ENCODE results near the gene NR1I3.

Gene NR1I3

GRCh38 chr1:161196521-161197451, 41.2 kb downstream of the NR1I3 start:
- TF ChIP-seq CTCF (IDR thresholded peaks at IDR 0.05) = no peak
- H3K36me3 ChIP-seq = peaks cover 0 to 3% (median 0%) of the 10 kb centered on the region in 3 donors
- H3K9me3 ChIP-seq = no peaks in the 10 kb centered on the region
- peak overlapping the region; percentile 32 to 46 for H3K4me3 ChIP-seq
- intact Hi-C loops (cut with DNase I; ENCODE audit: low total_unique reads) = no loop called here
- peaks cover 3 to 50% (median 36%) of the 10 kb centered on the region in 4 donors for H3K4me1 ChIP-seq
- peaks cover 0 to 24% of the 10 kb centered on the region in 2 donors for H3K27me3 ChIP-seq
- peak in 1 of 2 donors; percentile 40 for DNase-seq
- peak overlapping the region; percentile 87 to 93 for H3K27ac ChIP-seq

DNA sequence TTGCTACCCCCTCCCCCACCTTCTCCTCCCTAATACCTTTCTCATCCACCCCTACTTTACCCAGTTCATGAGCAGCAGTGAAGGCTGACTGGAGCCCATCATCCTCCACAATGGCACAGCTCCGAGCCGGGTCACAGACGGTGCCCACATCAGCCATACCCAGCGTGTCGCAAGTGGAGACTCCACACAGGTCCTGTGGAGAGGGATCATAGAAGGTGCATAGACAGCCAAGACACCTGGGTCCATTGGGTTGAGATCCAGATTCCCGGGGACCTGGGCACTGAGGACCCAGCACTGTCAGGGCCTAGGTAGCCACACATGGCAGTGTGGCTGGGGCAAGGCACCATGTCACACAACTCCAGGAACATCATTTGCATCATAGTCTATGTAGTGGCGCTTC, 41.9 kb downstream of the NR1I3 start:
- intact Hi-C loops (cut with DNase I; ENCODE audit: low total_unique reads) = no loop called here
- no peak for TF ChIP-seq CTCF (IDR thresholded peaks at IDR 0.05)
- H3K27me3 ChIP-seq = peaks cover 0 to 24% of the 10 kb centered on the region in 2 donors
- H3K9me3 ChIP-seq = no peaks in the 10 kb centered on the region
- no peak overlapping the region for H3K27ac ChIP-seq
- peak overlapping the region; percentile 32 to 46 for H3K4me3 ChIP-seq
- peaks cover 0 to 9% (median 1%) of the 10 kb centered on the region in 3 donors for H3K36me3 ChIP-seq
- H3K4me1 ChIP-seq = peaks cover 0 to 44% (median 32%) of the 10 kb centered on the region in 4 donors
- peak in 1 of 2 donors; percentile 39 for DNase-seq

DNA sequence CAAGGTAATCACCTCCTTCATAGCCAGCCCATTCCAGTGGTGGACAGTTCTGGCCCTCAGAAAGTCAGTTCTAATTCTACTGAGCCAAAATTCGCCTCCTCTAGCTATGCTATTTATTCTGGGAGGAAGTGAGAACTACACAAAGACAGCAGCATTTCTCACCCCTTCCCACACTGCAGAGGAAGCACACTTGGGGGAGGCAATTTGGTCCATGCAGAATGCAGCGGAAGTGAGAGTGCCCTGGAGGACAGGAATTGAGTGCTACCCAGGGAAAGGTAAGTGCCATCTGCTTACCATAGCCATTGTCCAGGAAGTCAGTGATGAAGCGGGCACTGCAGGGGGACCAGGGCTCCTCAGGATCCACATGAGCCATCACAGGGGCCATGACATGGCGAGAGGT, 42.8 kb downstream of the NR1I3 start:
- Histone ChIP-seq H3K27me3 (peaks cover 0 to 24% of the 10 kb centered on the region in 2 donors), H3K4me3 (no peak overlapping the region), H3K4me1 (peaks cover 0 to 35% (median 23%) of the 10 kb centered on the region in 4 donors), H3K36me3 (peaks cover 0 to 13% (median 7%) of the 10 kb centered on the region in 3 donors), H3K27ac (no peak overlapping the region), H3K9me3 (no peaks in the 10 kb centered on the region)
- intact Hi-C loops (cut with DNase I; ENCODE audit: low total_unique reads) = no loop called here
- no peak for DNase-seq
- no peak for TF ChIP-seq CTCF (IDR thresholded peaks at IDR 0.05)

- Histone ChIP-seq H3K27me3 (peaks cover 0 to 24% of the 10 kb centered on the region in 2 donors), H3K36me3 (peaks cover 0 to 13% (median 7%) of the 10 kb centered on the region in 3 donors), H3K4me3 (no peak overlapping the region), H3K9me3 (no peaks in the 10 kb centered on the region), H3K27ac (no peak overlapping the region), H3K4me1 (peaks cover 0 to 24% (median 14%) of the 10 kb centered on the region in 4 donors)
- peak in 1 of 2 donors; percentile 69 for DNase-seq
- intact Hi-C loops (cut with DNase I; ENCODE audit: low total_unique reads) = no loop called here
- no peak for TF ChIP-seq CTCF (IDR thresholded peaks at IDR 0.05)
Measured at GRCh38 chr1:161193561-161194235, 44.3 kb downstream of the NR1I3 start.

DNA sequence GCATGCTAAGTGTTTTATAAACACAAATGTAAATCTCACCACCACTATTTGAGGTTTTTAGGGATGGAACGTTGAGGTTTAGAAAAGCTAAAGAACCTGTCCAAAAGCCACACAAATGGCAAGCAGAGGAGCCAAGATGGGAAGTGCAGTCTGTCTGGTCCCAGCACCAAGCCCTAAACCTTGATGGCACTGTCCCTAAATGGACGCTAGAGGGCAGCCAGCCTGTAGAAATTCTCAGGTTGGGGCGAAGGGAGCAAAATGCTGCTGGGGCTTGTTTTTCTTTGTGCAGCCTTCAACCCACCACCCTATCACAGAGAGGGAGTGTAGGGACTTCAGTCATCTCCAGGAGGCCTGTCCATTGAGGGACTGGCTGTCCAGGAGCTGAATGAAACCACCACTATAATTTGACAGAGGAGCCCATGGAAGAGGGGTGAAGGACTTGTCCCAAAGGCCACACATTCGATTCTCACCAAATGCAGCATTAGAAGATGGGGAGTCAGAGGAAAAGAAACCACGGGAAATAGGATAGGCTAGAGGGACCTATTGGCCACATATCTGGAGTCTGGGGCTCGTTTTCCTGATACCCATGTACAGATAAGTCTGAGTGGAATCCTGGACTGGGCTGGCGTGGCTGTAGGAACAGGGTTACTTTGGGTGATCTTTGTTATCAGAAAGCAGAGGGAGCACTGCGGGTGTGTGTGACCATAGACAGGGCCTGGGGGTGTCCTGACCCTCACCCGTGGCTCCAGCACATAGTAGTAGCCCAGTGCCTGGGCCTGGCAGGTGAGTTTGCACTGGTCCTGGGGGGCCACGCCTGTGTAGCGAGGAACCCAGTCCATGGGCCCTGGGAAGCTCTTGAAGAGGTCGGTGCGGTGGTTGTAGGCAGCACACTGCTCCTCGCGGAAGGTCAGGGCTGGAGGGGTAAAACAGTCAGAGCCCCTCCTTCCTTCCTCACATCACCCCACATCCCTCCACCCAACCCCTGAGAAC, 45.2 kb downstream of the NR1I3 start:
- intact Hi-C loops (cut with DNase I; ENCODE audit: low total_unique reads) = no loop called here
- peak; percentile 66 to 70 for DNase-seq
- peaks cover 0 to 18% of the 10 kb centered on the region in 2 donors for H3K27me3 ChIP-seq
- TF ChIP-seq CTCF (IDR thresholded peaks at IDR 0.05) = peak; percentile 75 to 81
- H3K4me3 ChIP-seq = no peak overlapping the region
- H3K36me3 ChIP-seq = peaks cover 0 to 13% (median 7%) of the 10 kb centered on the region in 3 donors
- no peak overlapping the region for H3K27ac ChIP-seq
- no peaks in the 10 kb centered on the region for H3K9me3 ChIP-seq
- peaks cover 0 to 14% (median 5%) of the 10 kb centered on the region in 4 donors for H3K4me1 ChIP-seq

Measured in tibial artery (tissue), 4 donors.